ENCODE measurements around the gene WWOX.

DNA sequence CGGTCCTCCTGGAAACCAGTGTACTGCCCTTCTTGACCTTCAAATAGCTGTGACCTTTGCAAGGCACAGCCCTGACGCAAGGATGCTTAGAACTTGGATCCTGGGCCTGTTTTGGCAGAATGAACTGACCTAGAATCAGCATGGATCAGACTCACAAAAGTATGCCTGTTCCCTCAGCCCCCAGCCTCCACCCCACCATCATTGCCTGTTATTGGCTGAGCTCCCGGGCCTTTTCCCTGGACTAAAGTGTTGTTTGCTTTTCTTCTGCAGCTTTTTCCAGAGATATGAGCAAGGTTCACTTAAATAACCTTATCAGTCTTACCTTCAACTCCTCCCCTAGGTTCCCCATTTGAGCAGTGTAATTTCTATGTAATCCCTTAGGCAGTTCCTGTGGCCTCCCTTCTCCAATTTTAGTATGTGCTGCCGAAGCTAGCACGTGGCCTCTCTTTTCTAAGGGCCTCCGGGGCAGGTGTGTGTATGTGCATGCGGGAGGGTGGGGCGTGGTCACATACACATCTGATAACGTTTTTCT, 1153.7 kb downstream of the WWOX start:
- TF ChIP-seq, protein P1, sequence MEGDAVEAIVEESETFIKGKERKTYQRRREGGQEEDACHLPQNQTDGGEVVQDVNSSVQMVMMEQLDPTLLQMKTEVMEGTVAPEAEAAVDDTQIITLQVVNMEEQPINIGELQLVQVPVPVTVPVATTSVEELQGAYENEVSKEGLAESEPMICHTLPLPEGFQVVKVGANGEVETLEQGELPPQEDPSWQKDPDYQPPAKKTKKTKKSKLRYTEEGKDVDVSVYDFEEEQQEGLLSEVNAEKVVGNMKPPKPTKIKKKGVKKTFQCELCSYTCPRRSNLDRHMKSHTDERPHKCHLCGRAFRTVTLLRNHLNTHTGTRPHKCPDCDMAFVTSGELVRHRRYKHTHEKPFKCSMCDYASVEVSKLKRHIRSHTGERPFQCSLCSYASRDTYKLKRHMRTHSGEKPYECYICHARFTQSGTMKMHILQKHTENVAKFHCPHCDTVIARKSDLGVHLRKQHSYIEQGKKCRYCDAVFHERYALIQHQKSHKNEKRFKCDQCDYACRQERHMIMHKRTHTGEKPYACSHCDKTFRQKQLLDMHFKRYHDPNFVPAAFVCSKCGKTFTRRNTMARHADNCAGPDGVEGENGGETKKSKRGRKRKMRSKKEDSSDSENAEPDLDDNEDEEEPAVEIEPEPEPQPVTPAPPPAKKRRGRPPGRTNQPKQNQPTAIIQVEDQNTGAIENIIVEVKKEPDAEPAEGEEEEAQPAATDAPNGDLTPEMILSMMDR (IDR thresholded peaks at IDR 0.05), result no peak
- TF ChIP-seq EZH2 (IDR thresholded peaks at IDR 0.05; ENCODE audit: borderline replicate concordance, insufficient read depth, low read depth, low read length, poor library complexity, severe bottlenecking), result no peak
